ENCODE measurements around the gene PABPC1L. TPM values are rescaled to one million over a fixed set of nuclear protein-coding genes. Genes with fewer than 3 reads are reported as not detected.
A peak's percentile ranks its signal among the peaks of the same experiment; 100 is the strongest.

Gene PABPC1L
- total RNA-seq, 1 experiment from 2014 or later = 90.7 TPM

DNA sequence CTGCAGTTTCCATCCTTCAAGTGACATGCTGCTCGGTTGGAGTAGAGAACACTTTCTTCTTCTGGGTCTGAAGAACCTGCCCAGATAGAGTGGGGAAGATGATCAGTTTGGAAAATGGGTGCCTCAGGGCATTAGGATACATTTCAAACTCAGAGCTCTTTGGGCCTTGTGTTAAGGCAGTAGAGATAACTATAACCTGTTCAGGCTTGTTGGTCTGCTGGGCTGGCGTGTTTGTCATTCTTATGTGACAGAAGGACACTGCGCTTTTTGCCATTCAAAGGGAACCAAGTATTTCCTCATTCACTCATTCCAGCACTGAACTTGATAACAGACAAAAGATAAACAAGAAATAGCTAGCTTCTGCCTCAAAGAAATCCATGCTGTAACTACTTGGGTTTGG is 46.5 kb downstream of the PABPC1L start (continued):
- TF ChIP-seq, protein P1, sequence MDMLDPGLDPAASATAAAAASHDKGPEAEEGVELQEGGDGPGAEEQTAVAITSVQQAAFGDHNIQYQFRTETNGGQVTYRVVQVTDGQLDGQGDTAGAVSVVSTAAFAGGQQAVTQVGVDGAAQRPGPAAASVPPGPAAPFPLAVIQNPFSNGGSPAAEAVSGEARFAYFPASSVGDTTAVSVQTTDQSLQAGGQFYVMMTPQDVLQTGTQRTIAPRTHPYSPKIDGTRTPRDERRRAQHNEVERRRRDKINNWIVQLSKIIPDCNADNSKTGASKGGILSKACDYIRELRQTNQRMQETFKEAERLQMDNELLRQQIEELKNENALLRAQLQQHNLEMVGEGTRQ (CRISPR knock-in tag; IDR thresholded peaks at IDR 0.05) = no peak
- no peak for TF ChIP-seq SOX15 (CRISPR knock-in tag; IDR thresholded peaks at IDR 0.05)

DNA sequence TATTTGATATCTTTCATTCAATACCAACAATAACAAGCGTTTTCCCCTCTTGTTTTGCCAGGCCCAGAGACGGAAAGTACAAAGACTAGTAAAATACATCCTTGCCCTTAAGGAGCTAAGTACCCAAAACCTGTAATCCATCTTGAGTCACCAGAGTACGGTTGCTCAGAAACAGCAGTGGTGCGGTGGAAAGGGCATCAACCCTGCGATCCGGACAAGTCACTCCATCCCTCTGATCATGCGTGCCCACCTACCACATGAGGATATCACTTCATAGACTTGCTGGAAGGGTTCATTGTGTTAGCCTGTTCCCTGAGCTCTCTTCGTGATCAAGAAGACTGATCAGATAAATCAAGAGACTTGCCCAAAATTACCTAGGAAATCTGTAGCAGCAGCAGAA is 48.4 kb downstream of the PABPC1L start:
- peaks cover 35% of the 10 kb centered on the region for H3K4me1 Mint-ChIP-seq

DNA sequence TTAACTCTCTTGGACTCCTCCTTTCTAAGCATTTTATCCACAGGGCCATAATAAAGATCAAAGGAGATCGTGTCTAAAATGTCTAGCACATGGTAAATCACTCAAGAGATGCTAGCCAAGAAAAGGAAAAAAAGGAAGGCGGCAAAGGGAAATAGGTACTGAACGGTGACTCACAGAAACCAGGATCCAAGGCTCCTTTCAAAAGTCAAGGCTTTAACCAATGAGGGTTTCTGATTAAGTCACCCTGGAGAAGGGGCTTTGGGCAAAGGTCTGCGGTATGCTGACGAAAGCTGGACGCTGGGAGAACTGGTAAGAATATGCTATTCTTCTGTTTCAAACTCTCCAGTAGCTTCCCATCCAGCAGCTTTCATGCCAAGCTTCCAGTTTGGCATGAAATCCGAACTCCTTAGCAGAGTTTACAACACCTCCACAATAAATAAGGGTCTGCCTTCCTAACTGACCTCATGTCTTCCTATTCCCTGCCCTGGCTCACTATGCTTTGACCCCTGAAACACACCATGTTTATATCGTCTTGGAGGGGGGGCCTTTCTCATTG is 49.3 kb downstream of the PABPC1L start:
- Mint-ChIP-seq H3K9me3 (no peaks in the 10 kb centered on the region), H3K27ac (peak overlapping the region; percentile 91; the same call in 1 of the 2 replicates), H3K4me3 (peak overlapping the region; percentile 96), H3K4me1 (peaks cover 35% of the 10 kb centered on the region), H3K27me3 (ENCODE audit: low read depth) (peaks cover 38% of the 10 kb centered on the region), H3K36me3 (peaks cover 26% of the 10 kb centered on the region)
- no peak for TF ChIP-seq SMAD4 (CRISPR knock-in tag; IDR thresholded peaks at IDR 0.05)
- TF ChIP-seq, protein P2, sequence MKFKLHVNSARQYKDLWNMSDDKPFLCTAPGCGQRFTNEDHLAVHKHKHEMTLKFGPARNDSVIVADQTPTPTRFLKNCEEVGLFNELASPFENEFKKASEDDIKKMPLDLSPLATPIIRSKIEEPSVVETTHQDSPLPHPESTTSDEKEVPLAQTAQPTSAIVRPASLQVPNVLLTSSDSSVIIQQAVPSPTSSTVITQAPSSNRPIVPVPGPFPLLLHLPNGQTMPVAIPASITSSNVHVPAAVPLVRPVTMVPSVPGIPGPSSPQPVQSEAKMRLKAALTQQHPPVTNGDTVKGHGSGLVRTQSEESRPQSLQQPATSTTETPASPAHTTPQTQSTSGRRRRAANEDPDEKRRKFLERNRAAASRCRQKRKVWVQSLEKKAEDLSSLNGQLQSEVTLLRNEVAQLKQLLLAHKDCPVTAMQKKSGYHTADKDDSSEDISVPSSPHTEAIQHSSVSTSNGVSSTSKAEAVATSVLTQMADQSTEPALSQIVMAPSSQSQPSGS (CRISPR knock-in tag; IDR thresholded peaks at IDR 0.05; ENCODE audit: borderline replicate concordance, low read depth) = no peak
- no peak for TF ChIP-seq ZNF232 (CRISPR knock-in tag; IDR thresholded peaks at IDR 0.05)
- TF ChIP-seq, protein P3, sequence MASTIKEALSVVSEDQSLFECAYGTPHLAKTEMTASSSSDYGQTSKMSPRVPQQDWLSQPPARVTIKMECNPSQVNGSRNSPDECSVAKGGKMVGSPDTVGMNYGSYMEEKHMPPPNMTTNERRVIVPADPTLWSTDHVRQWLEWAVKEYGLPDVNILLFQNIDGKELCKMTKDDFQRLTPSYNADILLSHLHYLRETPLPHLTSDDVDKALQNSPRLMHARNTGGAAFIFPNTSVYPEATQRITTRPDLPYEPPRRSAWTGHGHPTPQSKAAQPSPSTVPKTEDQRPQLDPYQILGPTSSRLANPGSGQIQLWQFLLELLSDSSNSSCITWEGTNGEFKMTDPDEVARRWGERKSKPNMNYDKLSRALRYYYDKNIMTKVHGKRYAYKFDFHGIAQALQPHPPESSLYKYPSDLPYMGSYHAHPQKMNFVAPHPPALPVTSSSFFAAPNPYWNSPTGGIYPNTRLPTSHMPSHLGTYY (CRISPR knock-in tag; IDR thresholded peaks at IDR 0.05) = no peak
- no peak for TF ChIP-seq CREB1 (CRISPR knock-in tag; IDR thresholded peaks at IDR 0.05)
- no peak for TF ChIP-seq ETV6 (CRISPR knock-in tag; IDR thresholded peaks at IDR 0.05)
- TF ChIP-seq, protein P4, sequence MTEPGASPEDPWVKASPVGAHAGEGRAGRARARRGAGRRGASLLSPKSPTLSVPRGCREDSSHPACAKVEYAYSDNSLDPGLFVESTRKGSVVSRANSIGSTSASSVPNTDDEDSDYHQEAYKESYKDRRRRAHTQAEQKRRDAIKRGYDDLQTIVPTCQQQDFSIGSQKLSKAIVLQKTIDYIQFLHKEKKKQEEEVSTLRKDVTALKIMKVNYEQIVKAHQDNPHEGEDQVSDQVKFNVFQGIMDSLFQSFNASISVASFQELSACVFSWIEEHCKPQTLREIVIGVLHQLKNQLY (CRISPR knock-in tag; IDR thresholded peaks at IDR 0.05) = no peak
- TF ChIP-seq GTF2I (CRISPR knock-in tag; conservative IDR thresholded peaks at IDR 0.05) = no peak
- TF ChIP-seq JUN (CRISPR knock-in tag; IDR thresholded peaks at IDR 0.05) = no peak
- no peak for TF ChIP-seq SOX15 (CRISPR knock-in tag; IDR thresholded peaks at IDR 0.05)
- TF ChIP-seq, protein P5, sequence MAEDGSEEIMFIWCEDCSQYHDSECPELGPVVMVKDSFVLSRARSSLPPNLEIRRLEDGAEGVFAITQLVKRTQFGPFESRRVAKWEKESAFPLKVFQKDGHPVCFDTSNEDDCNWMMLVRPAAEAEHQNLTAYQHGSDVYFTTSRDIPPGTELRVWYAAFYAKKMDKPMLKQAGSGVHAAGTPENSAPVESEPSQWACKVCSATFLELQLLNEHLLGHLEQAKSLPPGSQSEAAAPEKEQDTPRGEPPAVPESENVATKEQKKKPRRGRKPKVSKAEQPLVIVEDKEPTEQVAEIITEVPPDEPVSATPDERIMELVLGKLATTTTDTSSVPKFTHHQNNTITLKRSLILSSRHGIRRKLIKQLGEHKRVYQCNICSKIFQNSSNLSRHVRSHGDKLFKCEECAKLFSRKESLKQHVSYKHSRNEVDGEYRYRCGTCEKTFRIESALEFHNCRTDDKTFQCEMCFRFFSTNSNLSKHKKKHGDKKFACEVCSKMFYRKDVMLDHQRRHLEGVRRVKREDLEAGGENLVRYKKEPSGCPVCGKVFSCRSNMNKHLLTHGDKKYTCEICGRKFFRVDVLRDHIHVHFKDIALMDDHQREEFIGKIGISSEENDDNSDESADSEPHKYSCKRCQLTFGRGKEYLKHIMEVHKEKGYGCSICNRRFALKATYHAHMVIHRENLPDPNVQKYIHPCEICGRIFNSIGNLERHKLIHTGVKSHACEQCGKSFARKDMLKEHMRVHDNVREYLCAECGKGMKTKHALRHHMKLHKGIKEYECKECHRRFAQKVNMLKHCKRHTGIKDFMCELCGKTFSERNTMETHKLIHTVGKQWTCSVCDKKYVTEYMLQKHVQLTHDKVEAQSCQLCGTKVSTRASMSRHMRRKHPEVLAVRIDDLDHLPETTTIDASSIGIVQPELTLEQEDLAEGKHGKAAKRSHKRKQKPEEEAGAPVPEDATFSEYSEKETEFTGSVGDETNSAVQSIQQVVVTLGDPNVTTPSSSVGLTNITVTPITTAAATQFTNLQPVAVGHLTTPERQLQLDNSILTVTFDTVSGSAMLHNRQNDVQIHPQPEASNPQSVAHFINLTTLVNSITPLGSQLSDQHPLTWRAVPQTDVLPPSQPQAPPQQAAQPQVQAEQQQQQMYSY (CRISPR knock-in tag; IDR thresholded peaks at IDR 0.05) = no peak
- ChIA-PET POLR2A (interaction anchor here (1.5 kb wide), 2 partner anchors 50 to 74 kb away, joined by 6 to 8 read pairs; partner anchors contain the start of genes PABPC1L and YWHAB), CTCF (interaction anchor here (0.7 to 2.7 kb wide), 8 partner anchors 52 to 335 kb away, joined by 4 to 7 read pairs (median 6); partner anchors contain the start of gene YWHAB)
- DNase-seq (ENCODE audit: low spot score) = no peak
- ATAC-seq = no peak

More for the DNA sequence above, 48.4 kb downstream of the PABPC1L start:
- Mint-ChIP-seq H3K27ac (no peak overlapping the region), H3K36me3 (peaks cover 35% of the 10 kb centered on the region), H3K4me3 (peak overlapping the region; percentile 96), H3K27me3 (ENCODE audit: low read depth) (peaks cover 29% of the 10 kb centered on the region), H3K9me3 (no peaks in the 10 kb centered on the region)
- ChIA-PET CTCF (interaction anchor here (0.8 to 1.0 kb wide), 4 partner anchors 137 to 274 kb away, joined by 3 to 6 read pairs (median 5); no protein-coding TSS in a partner anchor), POLR2A (no interaction called here)
- no peak for DNase-seq (ENCODE audit: low spot score)
- TF ChIP-seq ZNF263 (CRISPR knock-in tag; IDR thresholded peaks at IDR 0.05; ENCODE audit: low read depth) = no peak
- no peak for ATAC-seq

Data from WTC11 (cell line).